HEK293 (cell line): ENCODE measurements around the gene ARHGAP6.

ENCODE experiments used
- CTCF ChIA-PET: fragments of 350-600 bp; formaldehyde crosslinking; extraction: SDS; loops from one replicate; lab custom pipeline; 2021; ENCODE audit warnings: antibody characterized with exemption; lab: Yijun Ruan, JAX
- POLR2A ChIA-PET: fragments of 300-600 bp; formaldehyde crosslinking; extraction: SDS; loops from one replicate; lab custom pipeline; 2020; ENCODE audit warnings: antibody characterized with exemption, inconsistent platforms; lab: Yijun Ruan, JAX
- H3K27ac ChIP-seq: fragments of 200-500 bp; sonication (Bioruptor generic); 2 replicates; pipeline ENCODE4 v1.5.1; 2014; ENCODE audit warnings: low read depth, low read length, control low read depth, inconsistent platforms; ENCODE audit errors: extremely low read depth
- H3K36me3 ChIP-seq, 2 experiments: fragments of 200-500 bp in 1 of 2; sonication (Bioruptor generic) in 1 of 2; 1 replicate in 1 of 2; 2 replicates in 1 of 2; pipeline ENCODE4 v1.5.1; 2014 to 2017; ENCODE audit warnings: inconsistent platforms in 2 of 2, low read length in 2 of 2; ENCODE audit not compliant: control insufficient read depth in 2 of 2, insufficient read depth in 1 of 2
- H3K4me1 ChIP-seq: fragments of 200-500 bp; sonication (Bioruptor generic); 2 replicates; pipeline ENCODE4 v1.5.1; 2014; ENCODE audit warnings: mild to moderate bottlenecking, low read length, inconsistent platforms; ENCODE audit not compliant: control insufficient read depth, insufficient read depth
- H3K4me3 ChIP-seq: 2 replicates; pipeline ENCODE4 v1.5.1; 2011; ENCODE audit warnings: low read depth, mild to moderate bottlenecking, control low read depth, low read length, moderate library complexity
- H3K9me3 ChIP-seq: fragments of 200-500 bp; sonication (Bioruptor generic); 2 replicates; pipeline ENCODE4 v1.5.1; 2014; ENCODE audit warnings: low read depth, low read length, inconsistent platforms; ENCODE audit not compliant: control insufficient read depth, insufficient read depth
- EGR2 ChIP-seq: fragments of 450-650 bp; formaldehyde crosslinking; IDR thresholded peaks from 2 replicates; pipeline ENCODE4 v1.5.1; 2016; ENCODE audit warnings: low read depth, missing biosample characterization, missing genetic modification characterization
- ELK4 ChIP-seq: IDR thresholded peaks from 2 replicates; pipeline ENCODE4 v1.6.1; 2011; ENCODE audit warnings: mild to moderate bottlenecking, low read depth, low read length, borderline replicate concordance
- GFI1B ChIP-seq: fragments of 450-650 bp; formaldehyde crosslinking; IDR thresholded peaks from 2 replicates; pipeline ENCODE4 v1.5.1; 2016; ENCODE audit warnings: missing biosample characterization, missing genetic modification characterization
- GLI2 ChIP-seq: fragments of 450-650 bp; formaldehyde crosslinking; IDR thresholded peaks from 2 replicates; pipeline ENCODE4; 2017; ENCODE audit warnings: missing biosample characterization, missing genetic modification characterization, low read depth, borderline replicate concordance
- GLI4 ChIP-seq: fragments of 450-650 bp; formaldehyde crosslinking; IDR thresholded peaks from 2 replicates; pipeline ENCODE4 v1.5.1; 2016; ENCODE audit warnings: missing biosample characterization, missing genetic modification characterization
- KLF9 ChIP-seq: fragments of 450-650 bp; formaldehyde crosslinking; IDR thresholded peaks from 2 replicates; pipeline ENCODE4 v1.5.1; 2016; ENCODE audit warnings: missing biosample characterization, missing genetic modification characterization, low read depth
- YY1 ChIP-seq: fragments of 450-650 bp; formaldehyde crosslinking; IDR thresholded peaks from 2 replicates; pipeline ENCODE4 v1.5.1; 2018; ENCODE audit warnings: missing biosample characterization, missing genetic modification characterization
- ZBTB49 ChIP-seq: fragments of 450-650 bp; formaldehyde crosslinking; IDR thresholded peaks from 2 replicates; pipeline ENCODE4 v1.5.1; 2016; ENCODE audit warnings: missing biosample characterization, missing genetic modification characterization, low read depth
- ZBTB7A ChIP-seq: fragments of 450-650 bp; formaldehyde crosslinking; IDR thresholded peaks from 2 replicates; pipeline ENCODE4 v1.5.1; 2016; ENCODE audit warnings: low read depth, missing biosample characterization, missing genetic modification characterization
- ZNF146 ChIP-seq: fragments of 450-650 bp; formaldehyde crosslinking; IDR thresholded peaks from 2 replicates; pipeline ENCODE4 v1.5.1; 2016; ENCODE audit warnings: missing biosample characterization, missing genetic modification characterization
- ZNF148 ChIP-seq: fragments of 450-650 bp; formaldehyde crosslinking; IDR thresholded peaks from 2 replicates; pipeline ENCODE4 v1.5.0; 2017; ENCODE audit warnings: missing biosample characterization, missing genetic modification characterization, borderline replicate concordance
- ZNF19 ChIP-seq: fragments of 450-650 bp; formaldehyde crosslinking; IDR thresholded peaks from 2 replicates; pipeline ENCODE4; 2016; ENCODE audit warnings: missing biosample characterization, missing genetic modification characterization, low read depth
- ZNF292 ChIP-seq: fragments of 450-650 bp; formaldehyde crosslinking; IDR thresholded peaks from 2 replicates; pipeline ENCODE4 v1.5.1; 2016; ENCODE audit warnings: low read depth, missing biosample characterization, missing genetic modification characterization, borderline replicate concordance
- ZNF311 ChIP-seq: fragments of 450-650 bp; formaldehyde crosslinking; IDR thresholded peaks from 2 replicates; pipeline ENCODE4 v1.5.1; 2017; ENCODE audit warnings: missing biosample characterization, missing genetic modification characterization, borderline replicate concordance
- ZNF404 ChIP-seq: fragments of 450-650 bp; formaldehyde crosslinking; IDR thresholded peaks from 2 replicates; pipeline ENCODE4 v1.5.1; 2017; ENCODE audit warnings: missing biosample characterization, missing genetic modification characterization
- ZNF529 ChIP-seq: fragments of 450-650 bp; formaldehyde crosslinking; IDR thresholded peaks from 2 replicates; pipeline ENCODE4 v1.5.1; 2017; ENCODE audit warnings: missing genetic modification characterization, missing biosample characterization; ENCODE audit not compliant: insufficient replicate concordance
- ZNF571 ChIP-seq: fragments of 450-650 bp; formaldehyde crosslinking; IDR thresholded peaks from 2 replicates; pipeline ENCODE4 v1.5.0; 2017; ENCODE audit warnings: missing biosample characterization, missing genetic modification characterization
- ZNF610 ChIP-seq: fragments of 450-650 bp; formaldehyde crosslinking; IDR thresholded peaks from 2 replicates; pipeline ENCODE4 v1.5.1; 2016; ENCODE audit warnings: missing biosample characterization, missing genetic modification characterization, borderline replicate concordance
- ZNF621 ChIP-seq: fragments of 450-650 bp; formaldehyde crosslinking; IDR thresholded peaks from 2 replicates; pipeline ENCODE4 v1.5.1; 2017; ENCODE audit warnings: missing biosample characterization, missing genetic modification characterization
- ZNF623 ChIP-seq: fragments of 450-650 bp; formaldehyde crosslinking; IDR thresholded peaks from 2 replicates; pipeline ENCODE4 v1.5.1; 2016; ENCODE audit warnings: missing biosample characterization, missing genetic modification characterization
- ZNF629 ChIP-seq: fragments of 450-650 bp; formaldehyde crosslinking; IDR thresholded peaks from 2 replicates; pipeline ENCODE4 v1.5.1; 2017; ENCODE audit warnings: missing biosample characterization, missing genetic modification characterization
- ZNF639 ChIP-seq: fragments of 450-650 bp; formaldehyde crosslinking; IDR thresholded peaks from 2 replicates; pipeline ENCODE4 v1.5.1; 2016; ENCODE audit warnings: missing biosample characterization, missing genetic modification characterization

Gene ARHGAP6

GRCh38 chrX:11334165-11334564 is 331.6 kb downstream of the ARHGAP6 start:
- ChIA-PET POLR2A (no interaction called here), CTCF (no interaction called here)
- Histone ChIP-seq H3K4me1 (no peaks in the 10 kb centered on the region), H3K9me3 (no peaks in the 10 kb centered on the region), H3K36me3 (no peaks in the 10 kb centered on the region)
- TF ChIP-seq ZNF292 (tag by site-specific recombination) (no peak), ZNF571 (tag by site-specific recombination) (no peak)
- TF ChIP-seq, all 188 proteins: peak for 0
- no peak overlapping the region for H3K4me3 ChIP-seq
- no peak overlapping the region for H3K27ac ChIP-seq

GRCh38 chrX:11331788-11332187 is 333.9 kb downstream of the ARHGAP6 start:
- no peak overlapping the region for H3K27ac ChIP-seq
- no peaks in the 10 kb centered on the region for H3K4me1 ChIP-seq
- H3K9me3 ChIP-seq: no peaks in the 10 kb centered on the region
- no peak overlapping the region for H3K4me3 ChIP-seq
- no peaks in the 10 kb centered on the region for H3K36me3 ChIP-seq
- TF ChIP-seq ZNF148 (tag by site-specific recombination) (no peak), ZNF610 (no peak), ZNF404 (tag by site-specific recombination) (no peak), ZNF629 (no peak), YY1 (no peak)
- TF ChIP-seq, all 188 proteins: peak for 0
- POLR2A ChIA-PET: no interaction called here
- CTCF ChIA-PET: no interaction called here

GRCh38 chrX:11329021-11329420 is 336.7 kb downstream of the ARHGAP6 start:
- no peaks in the 10 kb centered on the region for H3K4me1 ChIP-seq
- no peaks in the 10 kb centered on the region for H3K9me3 ChIP-seq
- TF ChIP-seq GFI1B (tag by site-specific recombination): no peak
- TF ChIP-seq ZNF311: no peak
- TF ChIP-seq ZNF623: no peak
- no peak for TF ChIP-seq ZNF529 (tag by site-specific recombination)
- TF ChIP-seq, all 188 proteins: peak for 0
- CTCF ChIA-PET: interaction anchor here (0.6 kb wide), 1 partner anchor 576 kb away, joined by 4 read pairs; no protein-coding TSS in a partner anchor
- H3K27ac ChIP-seq: no peak overlapping the region
- H3K4me3 ChIP-seq: no peak overlapping the region
- POLR2A ChIA-PET: no interaction called here
- H3K36me3 ChIP-seq: no peaks in the 10 kb centered on the region

- CTCF ChIA-PET: no interaction called here
- POLR2A ChIA-PET: no interaction called here
These were observed 337.6 kb downstream of the ARHGAP6 start for GRCh38 chrX:11328134-11328533.

More at GRCh38 chrX:11328134-11328533, 337.6 kb downstream of the ARHGAP6 start:
- no peaks in the 10 kb centered on the region for H3K36me3 ChIP-seq
- no peaks in the 10 kb centered on the region for H3K4me1 ChIP-seq
- no peaks in the 10 kb centered on the region for H3K9me3 ChIP-seq
- TF ChIP-seq ZNF146 (tag by site-specific recombination) (no peak), KLF9 (tag by site-specific recombination) (no peak), GLI4 (tag by site-specific recombination) (no peak), ZNF621 (tag by site-specific recombination) (no peak), ELK4 (no peak), ZBTB7A (tag by site-specific recombination) (no peak), GLI2 (tag by site-specific recombination) (no peak), ZNF19 (tag by site-specific recombination) (no peak), ZNF639 (tag by site-specific recombination) (no peak), EGR2 (tag by site-specific recombination) (no peak), ZBTB49 (tag by site-specific recombination) (no peak)
- H3K27ac ChIP-seq: no peak overlapping the region
- H3K4me3 ChIP-seq: no peak overlapping the region
